DMS79 (cell line): Measurements from ENCODE around the gene SSX5.
"Not testable (repeated sequence)": the region's sequence is repeated elsewhere in the genome, so short reads cannot be mapped to it uniquely, and the experiment has no call there.

ENCODE experiments used
- DNase-seq: peaks from one replicate; lab custom pipeline; 2025; lab: John Stamatoyannopoulos, UW

SSX5 gene, protein sequence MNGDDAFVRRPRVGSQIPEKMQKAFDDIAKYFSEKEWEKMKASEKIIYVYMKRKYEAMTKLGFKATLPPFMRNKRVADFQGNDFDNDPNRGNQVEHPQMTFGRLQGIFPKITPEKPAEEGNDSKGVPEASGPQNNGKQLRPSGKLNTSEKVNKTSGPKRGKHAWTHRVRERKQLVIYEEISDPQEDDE

DNA sequence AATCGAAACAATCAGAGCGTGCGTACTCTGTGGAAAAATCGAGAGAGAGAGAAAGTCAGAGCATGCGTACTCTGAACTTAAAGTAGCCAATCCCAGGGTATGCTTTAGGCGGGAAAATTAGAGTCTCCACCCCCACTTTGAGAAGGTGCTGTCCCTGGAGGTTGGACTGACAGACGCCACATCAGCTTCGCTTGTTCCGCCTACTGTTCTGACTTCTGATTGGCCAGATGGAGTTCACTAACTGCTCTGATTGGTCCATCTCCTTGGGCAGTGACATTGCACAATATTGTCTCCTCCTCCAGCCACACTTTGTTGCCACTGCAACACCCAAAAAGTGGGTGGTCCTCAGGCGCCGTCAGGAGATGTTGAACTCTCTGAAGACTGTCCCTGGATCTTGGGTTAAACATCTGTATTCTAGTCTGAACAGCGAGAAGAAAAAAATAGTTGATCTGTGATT, at the start of gene SSX5:
Gene SSX5, minus strand, starts transcription at position 51 of the 457 bp plus-strand sequence. CDS start 1,437 bp downstream, outside the sequence.
- no peak for DNase-seq

DNA sequence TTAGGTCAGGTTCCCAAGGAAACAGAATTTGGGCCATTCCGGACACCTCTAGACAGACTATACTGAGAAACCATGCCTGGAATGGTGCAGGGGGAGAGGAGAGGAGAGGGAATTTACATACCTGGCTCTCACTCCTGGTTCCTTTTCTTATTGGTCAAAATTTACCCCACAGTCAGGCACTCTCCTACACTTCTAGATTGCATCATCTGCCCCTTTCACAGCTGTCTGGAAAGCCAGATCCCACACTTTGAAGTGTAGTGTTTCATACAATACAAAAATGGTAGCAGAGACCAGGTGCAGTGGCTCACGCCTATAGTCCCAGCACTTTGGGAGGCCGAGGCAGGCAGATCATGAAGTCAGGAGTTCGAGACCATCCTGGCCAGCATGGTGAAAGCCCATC, 27.6 kb upstream of the SSX5 start:
- DNase-seq, result not testable (repeated sequence)

DNA sequence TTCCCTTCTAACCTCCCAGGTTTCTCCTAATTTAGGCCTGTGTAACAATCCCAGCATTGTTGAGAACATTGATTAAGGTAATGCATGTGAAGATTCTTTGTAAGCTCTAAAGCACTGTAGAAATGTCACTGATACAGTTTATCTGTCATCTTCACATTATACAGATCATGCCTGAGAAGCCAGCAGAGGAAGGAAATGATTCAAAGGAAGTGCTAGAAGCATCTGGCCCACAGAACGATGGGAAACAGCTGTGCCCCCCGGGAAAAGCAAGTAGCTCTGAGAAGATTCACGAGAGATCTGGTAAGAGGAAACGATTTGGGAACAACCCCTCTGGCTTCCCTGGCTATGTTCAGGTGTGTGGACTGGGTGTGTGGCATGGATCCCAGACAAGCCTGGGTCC, 17.7 kb upstream of the SSX5 start:
- not testable (repeated sequence) for DNase-seq

DNA sequence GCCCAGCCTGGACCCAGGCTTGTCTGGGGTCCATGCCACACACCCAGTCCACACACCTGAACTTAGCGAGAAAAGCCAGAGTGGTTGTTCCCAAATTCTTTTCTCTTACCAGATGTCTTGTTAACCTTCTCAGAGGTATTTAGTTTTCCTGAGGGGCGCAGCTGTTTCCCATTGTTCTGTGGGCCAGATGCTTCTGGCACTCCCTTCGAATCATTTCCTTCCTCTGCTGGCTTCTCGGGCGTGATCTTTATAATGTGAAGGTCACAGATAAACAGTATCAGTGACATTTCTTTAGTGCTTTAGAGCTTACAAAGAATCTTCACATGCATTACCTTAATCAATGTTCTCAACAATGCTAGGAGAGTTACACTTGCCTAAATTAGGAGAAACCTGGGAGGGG, 6.6 kb downstream of the SSX5 start:
- DNase-seq, result not testable (repeated sequence)

DNA sequence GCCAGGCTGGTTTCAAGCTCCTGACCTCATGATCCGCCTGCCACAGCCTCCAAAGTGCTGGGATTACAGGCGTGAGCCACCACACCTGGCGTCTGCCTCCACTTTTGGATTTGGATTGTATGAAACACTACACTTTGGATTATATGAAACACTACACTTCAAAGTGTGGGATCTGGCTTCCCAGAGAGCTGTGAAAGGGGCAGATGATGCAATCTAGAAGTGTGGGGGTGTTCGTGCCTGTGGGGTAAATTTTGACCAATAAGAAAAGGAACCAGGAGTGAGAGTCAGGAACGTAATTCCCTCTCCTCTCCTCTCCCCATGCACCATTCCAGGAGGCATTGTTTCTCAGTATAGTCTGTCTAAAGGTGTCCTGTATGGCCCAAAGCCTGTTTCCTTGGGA, 14.7 kb downstream of the SSX5 start:
- DNase-seq, result not testable (repeated sequence)

DNA sequence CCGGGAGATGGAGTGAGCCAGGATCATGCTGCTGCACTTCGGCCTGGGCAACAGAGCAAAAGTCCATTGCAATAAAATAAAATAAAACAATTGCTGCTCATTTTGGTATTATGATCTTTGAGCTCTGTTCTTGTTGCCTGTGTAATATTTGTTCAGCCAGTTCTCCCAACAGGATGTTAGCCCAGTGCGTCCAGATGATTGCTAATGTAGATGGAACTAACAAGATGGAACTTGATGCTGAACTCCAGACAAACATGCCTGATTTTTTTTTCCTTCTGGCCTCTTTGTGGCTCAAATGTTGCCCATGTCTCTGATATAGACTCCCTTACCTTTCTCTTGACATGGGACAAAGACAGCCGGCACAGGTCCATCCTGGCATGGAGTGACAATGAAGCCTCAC, 15.8 kb downstream of the SSX5 start:
- no peak for DNase-seq

DNA sequence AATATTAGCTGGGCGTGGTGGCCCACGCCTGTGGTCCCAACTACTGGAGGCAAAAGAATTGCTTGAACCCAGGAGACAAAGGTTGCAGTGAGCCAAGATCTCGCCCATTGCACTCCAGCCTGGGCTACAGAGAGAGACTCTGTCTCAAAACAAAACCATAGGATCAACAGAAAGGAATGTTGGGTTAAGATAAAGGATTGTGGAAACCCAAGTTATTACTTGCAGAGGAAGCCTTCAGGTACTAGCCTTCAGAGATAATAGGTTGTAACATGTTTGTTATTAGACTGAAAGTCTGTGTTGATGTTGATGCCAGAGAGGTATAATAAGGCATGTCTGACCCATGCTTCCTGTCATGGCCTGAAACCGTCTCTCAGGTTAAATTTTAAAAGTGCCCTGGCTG, 16.9 kb downstream of the SSX5 start:
- no peak for DNase-seq

DNA sequence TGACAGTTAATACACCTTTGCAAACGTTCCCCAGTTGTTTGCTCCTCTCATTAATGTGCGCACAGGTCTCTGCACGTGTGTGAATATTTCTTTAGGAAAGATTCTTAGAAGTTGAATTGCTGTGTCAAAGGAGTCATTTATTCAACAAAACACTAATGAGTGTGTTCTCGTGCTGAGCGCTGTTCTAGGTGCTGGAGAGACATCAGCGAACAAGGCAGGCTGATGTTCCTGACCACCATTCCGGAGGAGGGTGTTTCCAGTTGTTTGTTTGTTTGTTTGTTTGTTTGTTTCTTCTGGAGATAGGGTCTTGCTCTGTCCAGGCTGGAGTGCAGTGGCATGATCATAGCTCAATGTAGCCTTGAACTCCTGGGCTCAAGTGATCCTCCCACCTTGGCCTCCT, 30.3 kb downstream of the SSX5 start:
- not testable (repeated sequence) for DNase-seq

DNA sequence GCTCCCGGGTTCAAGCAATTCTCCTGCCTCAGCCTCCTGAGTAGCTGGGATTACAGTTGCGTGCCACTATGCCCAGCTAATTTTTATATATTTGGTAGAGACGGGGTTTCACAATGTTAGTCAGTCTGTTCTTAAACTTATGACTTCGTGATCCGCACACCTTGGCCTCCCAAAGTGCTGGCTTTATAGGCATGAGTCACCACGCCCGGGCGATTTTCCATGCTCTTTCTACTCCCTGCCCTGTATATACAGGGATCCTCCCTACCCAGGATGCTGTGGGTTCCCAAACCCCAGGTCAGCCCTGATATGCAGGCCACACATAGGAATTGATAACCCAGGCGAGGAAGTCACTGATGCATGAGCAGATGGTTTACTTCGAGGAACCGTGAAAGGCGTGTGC, 31.4 kb downstream of the SSX5 start:
- no peak for DNase-seq

DNA sequence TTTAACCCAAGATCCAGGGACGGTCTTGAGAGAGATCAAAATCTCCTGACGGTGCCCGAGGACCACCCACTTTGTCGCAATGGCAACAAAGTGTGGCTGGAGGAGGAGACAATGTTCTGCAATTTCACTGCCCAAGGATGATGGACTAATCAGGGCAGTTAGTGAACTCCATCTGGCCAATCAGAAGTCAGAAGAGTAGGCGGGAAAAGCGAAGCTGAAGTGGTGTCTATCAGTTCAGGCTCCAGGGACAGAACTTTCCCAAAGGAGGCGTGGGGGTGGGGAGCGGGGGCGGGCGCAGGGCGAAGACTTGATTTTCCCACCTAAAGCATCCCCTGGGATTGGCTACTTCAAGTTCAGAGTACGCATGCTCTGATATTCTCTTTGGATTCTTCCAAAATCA, 40.6 kb downstream of the SSX5 start:
- DNase-seq, result no peak

DNA sequence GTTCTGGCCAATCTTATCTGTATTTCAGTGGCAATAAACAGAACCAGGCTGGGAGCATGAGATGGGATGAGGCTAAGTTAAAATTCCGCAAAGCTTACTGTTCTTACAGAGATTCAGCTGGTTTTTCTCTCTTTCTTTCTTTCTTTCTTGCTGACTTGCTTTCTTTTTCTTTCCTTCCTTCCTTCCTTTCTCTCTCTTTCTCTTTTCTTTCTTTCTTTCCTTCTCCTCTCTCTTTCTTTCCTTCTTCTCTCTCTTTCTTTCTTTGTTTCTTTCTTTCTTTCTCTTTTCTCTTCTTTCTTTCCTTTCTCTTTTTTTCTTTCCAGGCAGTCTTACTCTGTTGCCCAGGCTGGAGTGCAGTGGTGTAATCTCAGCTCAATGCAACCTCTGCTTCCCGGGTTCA, 41.8 kb downstream of the SSX5 start:
- DNase-seq, result no peak

DNA sequence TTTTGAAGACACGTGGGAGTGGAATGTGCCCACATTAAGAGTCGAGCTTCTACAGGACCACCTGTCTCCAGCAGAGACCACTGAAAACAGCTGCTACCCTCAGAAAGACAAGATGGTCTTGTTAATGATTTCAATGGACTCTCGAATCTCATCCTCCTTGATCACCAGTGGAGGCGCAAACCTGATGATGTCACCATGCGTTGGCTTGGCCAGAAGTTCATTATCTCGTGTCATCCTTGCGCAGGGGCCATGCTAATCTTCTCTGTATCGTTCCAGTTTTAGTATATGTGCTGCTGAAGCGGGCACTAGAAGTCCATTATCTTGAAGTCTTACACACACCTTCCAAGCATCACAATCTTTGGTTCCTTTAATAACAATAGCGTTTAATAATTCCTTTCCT, 42.8 kb downstream of the SSX5 start:
- DNase-seq, result no peak

DNA sequence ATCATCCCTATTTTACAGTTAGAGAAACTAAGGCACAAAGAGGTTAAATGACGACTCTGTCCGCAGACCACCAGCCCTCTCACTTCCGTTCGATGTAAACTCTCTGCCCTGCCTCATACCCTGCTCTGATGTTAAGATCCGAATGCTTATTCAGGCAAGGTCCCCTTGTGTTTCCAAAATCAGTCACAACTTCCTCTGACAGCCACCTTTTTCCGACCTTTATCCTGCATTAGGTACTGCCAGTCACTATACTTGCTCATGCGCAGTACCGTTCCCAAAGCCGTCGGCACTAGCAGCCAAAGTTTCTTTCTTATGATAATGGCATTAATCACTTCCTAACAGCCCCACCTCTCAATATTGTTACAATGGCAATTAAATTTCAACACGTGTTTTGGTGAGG, 53.9 kb downstream of the SSX5 start:
- not testable (repeated sequence) for DNase-seq

DNA sequence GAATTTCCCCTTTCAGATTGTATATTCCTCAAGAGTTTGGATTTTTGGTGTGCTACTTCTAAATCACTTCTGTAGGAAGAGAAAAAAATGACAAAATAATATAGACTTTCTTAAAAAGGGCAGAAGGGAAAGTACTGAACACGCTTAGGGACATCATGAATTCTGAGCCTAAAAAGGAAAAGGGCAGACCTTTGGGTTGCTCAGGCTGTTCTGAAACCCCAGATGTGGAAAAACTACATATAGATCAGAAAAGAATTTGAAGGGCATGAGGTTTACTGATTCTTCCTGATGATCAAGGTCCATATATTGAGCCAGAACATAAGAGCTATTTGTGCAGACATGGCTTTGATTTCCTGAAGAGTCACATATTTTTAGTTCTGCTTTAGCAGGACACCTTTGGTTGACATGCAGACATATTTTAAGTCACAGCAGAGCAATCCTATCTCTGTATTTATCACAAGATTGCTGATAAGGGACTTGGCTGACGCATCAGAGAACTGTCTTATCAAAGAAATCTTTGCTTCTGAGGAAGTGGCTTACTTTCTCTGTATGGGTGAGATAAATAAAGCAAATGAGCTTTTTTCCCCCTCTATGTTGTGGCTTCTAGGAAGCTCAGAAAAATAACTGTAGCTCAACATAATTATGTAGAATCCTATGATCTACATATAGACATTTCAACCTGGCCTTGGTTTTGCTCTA, 54.6 kb downstream of the SSX5 start:
- not testable (repeated sequence) for DNase-seq

DNA sequence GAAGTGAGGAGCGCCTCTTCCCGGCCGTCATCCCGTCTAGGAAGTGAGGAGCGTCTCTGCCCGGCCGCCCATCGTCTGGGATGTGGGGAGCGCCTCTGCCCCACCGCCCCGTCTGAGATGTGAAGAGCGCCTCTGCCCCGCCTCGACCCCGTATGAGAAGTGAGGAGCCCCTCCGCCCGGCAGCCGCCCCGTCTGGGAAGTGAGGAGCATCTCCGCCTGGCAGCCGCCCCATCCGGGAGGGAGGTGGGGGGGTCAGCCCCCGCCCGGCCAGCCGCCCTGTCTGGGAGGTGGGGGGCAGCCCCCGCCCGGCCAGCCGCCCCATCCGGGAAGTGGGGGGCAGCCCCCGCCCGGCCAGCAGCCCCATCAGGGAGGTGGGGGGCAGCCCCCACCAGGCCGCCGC, 57.5 kb downstream of the SSX5 start:
- DNase-seq, result not testable (repeated sequence)
